MM.1S (cell line): ENCODE results near the gene MARCHF6.

Experiments used
- DNase-seq: peaks from one replicate; pipeline ENCODE4 v3.0.0-alpha.2; 2015
- H2AFZ ChIP-seq: fragments of 300-600 bp; sonication (generic); 2 replicates; pipeline ENCODE4 v1.6.0; 2016; ENCODE audit warnings: antibody characterized with exemption, low read length
- H3F3A ChIP-seq: fragments of 300-600 bp; sonication (generic); 2 replicates; pipeline ENCODE4 v1.6.1; 2016; ENCODE audit warnings: mild to moderate bottlenecking, antibody characterized with exemption, low read length, moderate library complexity, mixed read lengths; ENCODE audit not compliant: insufficient read depth
- H3K27ac ChIP-seq: fragments of 300-600 bp; sonication (generic); 2 replicates; pipeline ENCODE4 v1.5.1; 2016; ENCODE audit warnings: mild to moderate bottlenecking, low read length
- H3K27me3 ChIP-seq: fragments of 300-600 bp; sonication (generic); replicated peaks from 2 replicates; pipeline ENCODE4 v1.6.0; 2016; ENCODE audit warnings: low read length; ENCODE audit not compliant: insufficient read depth
- H3K36me3 ChIP-seq: fragments of 300-600 bp; sonication (generic); replicated peaks from 2 replicates; pipeline ENCODE4 v1.6.1; 2016; ENCODE audit warnings: mild to moderate bottlenecking, low read length, mixed read lengths; ENCODE audit not compliant: insufficient read depth
- H3K4me1 ChIP-seq: fragments of 300-600 bp; sonication (generic); 2 replicates; pipeline ENCODE4 v1.6.1; 2016; ENCODE audit warnings: low read length, mixed read lengths
- H3K4me2 ChIP-seq: fragments of 300-600 bp; sonication (generic); 2 replicates; pipeline ENCODE4 v1.6.0; 2016; ENCODE audit warnings: low read depth, low read length
- H3K4me3 ChIP-seq: fragments of 300-600 bp; sonication (generic); 2 replicates; pipeline ENCODE4 v1.5.1; 2016; ENCODE audit warnings: low read length, mixed read lengths
- H3K79me2 ChIP-seq: fragments of 300-600 bp; sonication (generic); 2 replicates; pipeline ENCODE4 v1.6.1; 2016; ENCODE audit warnings: mixed run types, low read length, mixed read lengths
- H3K9ac ChIP-seq: fragments of 300-600 bp; sonication (generic); 2 replicates; pipeline ENCODE4 v1.6.1; 2016; ENCODE audit warnings: low read length, mixed read lengths
- H3K9me2 ChIP-seq: fragments of 300-600 bp; sonication (generic); replicated peaks from 2 replicates; pipeline ENCODE4 v1.6.1; 2016; ENCODE audit warnings: mild to moderate bottlenecking, low read length, mixed read lengths; ENCODE audit not compliant: insufficient read depth
- H3K9me3 ChIP-seq: fragments of 300-600 bp; sonication (generic); replicated peaks from 2 replicates; pipeline ENCODE4 v1.6.1; 2016; ENCODE audit warnings: mild to moderate bottlenecking, low read length, mixed read lengths; ENCODE audit not compliant: insufficient read depth
- H4K20me1 ChIP-seq: fragments of 300-600 bp; sonication (generic); 2 replicates; pipeline ENCODE4 v1.6.1; 2016; ENCODE audit warnings: mild to moderate bottlenecking, low read length, moderate library complexity, mixed read lengths; ENCODE audit not compliant: insufficient read depth
- EZH2 ChIP-seq: fragments of 300-600 bp; sonication (generic); optimal IDR thresholded peaks from 2 replicates; pipeline ENCODE3; 2017; ENCODE audit warnings: low read depth, mild to moderate bottlenecking, antibody characterized with exemption, low read length, mixed read lengths
- EZH2phosphoT487 ChIP-seq: fragments of 300-600 bp; sonication (generic); IDR thresholded peaks from 2 replicates; pipeline ENCODE4 v1.6.1; 2018; ENCODE audit warnings: antibody characterized with exemption, low read length
- TF ChIP-seq, protein P1 (sequence below): fragments of 300-600 bp; sonication (generic); IDR thresholded peaks from 2 replicates; pipeline ENCODE4 v1.5.1; 2016; ENCODE audit warnings: antibody characterized with exemption, low read length, mixed read lengths

Gene MARCHF6

DNA sequence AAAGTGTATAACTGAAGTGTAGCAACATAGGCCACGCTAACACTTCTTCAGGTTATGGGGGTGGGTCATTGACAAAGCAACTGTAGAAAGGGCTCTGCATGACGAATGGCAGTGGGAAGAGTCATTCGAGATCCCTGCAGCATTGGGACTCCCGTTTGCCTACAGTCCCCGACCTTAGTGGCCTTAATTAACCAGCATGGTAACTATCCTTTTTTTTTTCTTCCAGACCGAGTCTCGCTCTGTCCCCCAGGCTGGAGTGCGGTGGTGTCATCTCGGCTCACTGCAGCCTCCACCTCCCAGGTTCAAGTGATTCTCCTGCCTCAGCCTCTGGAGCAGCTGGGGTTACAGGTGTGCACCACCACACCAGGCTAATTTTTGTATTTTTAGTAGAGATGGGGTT is 31.6 kb upstream of the MARCHF6 start:
- Histone ChIP-seq H3K9me2 (no peaks in the 10 kb centered on the region), H3K9me3 (no peaks in the 10 kb centered on the region), H3K4me3 (no peak overlapping the region), H3K36me3 (no peaks in the 10 kb centered on the region), H3K4me2 (no peak overlapping the region), H3F3A (no peaks in the 10 kb centered on the region), H3K79me2 (no peaks in the 10 kb centered on the region), H3K27me3 (no peaks in the 10 kb centered on the region), H3K4me1 (no peaks in the 10 kb centered on the region), H4K20me1 (no peaks in the 10 kb centered on the region), H2AFZ (no peak overlapping the region), H3K9ac (no peak overlapping the region), H3K27ac (no peak overlapping the region)
- TF ChIP-seq EZH2phosphoT487 (no peak), EZH2 (no peak)
- TF ChIP-seq, protein P1, sequence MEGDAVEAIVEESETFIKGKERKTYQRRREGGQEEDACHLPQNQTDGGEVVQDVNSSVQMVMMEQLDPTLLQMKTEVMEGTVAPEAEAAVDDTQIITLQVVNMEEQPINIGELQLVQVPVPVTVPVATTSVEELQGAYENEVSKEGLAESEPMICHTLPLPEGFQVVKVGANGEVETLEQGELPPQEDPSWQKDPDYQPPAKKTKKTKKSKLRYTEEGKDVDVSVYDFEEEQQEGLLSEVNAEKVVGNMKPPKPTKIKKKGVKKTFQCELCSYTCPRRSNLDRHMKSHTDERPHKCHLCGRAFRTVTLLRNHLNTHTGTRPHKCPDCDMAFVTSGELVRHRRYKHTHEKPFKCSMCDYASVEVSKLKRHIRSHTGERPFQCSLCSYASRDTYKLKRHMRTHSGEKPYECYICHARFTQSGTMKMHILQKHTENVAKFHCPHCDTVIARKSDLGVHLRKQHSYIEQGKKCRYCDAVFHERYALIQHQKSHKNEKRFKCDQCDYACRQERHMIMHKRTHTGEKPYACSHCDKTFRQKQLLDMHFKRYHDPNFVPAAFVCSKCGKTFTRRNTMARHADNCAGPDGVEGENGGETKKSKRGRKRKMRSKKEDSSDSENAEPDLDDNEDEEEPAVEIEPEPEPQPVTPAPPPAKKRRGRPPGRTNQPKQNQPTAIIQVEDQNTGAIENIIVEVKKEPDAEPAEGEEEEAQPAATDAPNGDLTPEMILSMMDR = no peak
- DNase-seq = no peak

DNA sequence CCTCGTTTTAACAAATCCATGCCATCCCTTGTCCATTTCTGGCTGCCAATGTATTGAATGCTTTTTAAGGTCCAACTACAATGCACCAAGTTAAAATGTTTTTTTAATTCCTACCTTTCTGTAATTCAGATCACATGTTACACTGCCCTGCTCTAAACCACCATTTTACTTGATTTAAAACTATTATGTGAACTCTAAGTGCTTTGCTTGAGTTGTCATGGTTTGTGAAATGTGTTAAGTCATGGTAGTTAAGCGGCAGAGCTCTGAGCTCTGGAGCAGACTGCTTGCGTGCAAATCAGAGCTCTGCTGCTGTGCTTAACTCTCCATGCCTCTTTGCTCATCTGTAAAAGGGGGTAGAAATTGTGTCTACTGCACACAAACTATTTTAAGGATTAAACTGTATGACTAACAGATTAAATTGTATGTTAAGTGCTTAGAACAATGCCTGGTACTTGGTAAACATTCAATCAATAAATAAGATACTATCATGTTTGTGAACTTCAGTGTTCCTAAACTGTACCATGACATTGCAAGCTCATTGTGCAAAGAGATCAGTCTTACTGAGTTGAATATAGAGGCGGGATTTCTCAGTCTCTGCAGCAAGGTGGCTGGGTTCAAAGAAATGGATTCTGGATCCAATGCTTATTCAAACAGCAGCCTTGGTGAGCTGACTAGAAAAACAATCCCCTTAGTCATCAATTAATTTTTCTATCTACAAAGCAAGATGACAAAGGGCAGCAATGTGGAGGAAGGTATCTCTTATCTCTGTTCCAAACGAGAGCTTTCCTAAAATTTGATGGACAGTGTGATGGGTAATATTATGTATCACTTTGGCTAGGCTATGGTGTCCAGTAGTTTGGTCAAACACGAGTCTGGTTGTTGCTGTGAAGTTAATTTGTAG is 29.7 kb upstream of the MARCHF6 start:
- H3K9ac ChIP-seq = no peak overlapping the region
- no peak overlapping the region for H3K27ac ChIP-seq
- H3K9me2 ChIP-seq = no peaks in the 10 kb centered on the region
- no peak for DNase-seq
- TF ChIP-seq, protein P1 = no peak
- TF ChIP-seq EZH2 = no peak
- no peak for TF ChIP-seq EZH2phosphoT487
- no peak overlapping the region for H3K4me2 ChIP-seq
- no peak overlapping the region for H3K4me3 ChIP-seq
- H3K9me3 ChIP-seq = no peaks in the 10 kb centered on the region
- H2AFZ ChIP-seq = no peak overlapping the region
- H4K20me1 ChIP-seq = no peaks in the 10 kb centered on the region
- H3F3A ChIP-seq = no peaks in the 10 kb centered on the region
- no peaks in the 10 kb centered on the region for H3K27me3 ChIP-seq
- no peaks in the 10 kb centered on the region for H3K4me1 ChIP-seq
- H3K36me3 ChIP-seq = no peaks in the 10 kb centered on the region
- H3K79me2 ChIP-seq = no peaks in the 10 kb centered on the region

DNA sequence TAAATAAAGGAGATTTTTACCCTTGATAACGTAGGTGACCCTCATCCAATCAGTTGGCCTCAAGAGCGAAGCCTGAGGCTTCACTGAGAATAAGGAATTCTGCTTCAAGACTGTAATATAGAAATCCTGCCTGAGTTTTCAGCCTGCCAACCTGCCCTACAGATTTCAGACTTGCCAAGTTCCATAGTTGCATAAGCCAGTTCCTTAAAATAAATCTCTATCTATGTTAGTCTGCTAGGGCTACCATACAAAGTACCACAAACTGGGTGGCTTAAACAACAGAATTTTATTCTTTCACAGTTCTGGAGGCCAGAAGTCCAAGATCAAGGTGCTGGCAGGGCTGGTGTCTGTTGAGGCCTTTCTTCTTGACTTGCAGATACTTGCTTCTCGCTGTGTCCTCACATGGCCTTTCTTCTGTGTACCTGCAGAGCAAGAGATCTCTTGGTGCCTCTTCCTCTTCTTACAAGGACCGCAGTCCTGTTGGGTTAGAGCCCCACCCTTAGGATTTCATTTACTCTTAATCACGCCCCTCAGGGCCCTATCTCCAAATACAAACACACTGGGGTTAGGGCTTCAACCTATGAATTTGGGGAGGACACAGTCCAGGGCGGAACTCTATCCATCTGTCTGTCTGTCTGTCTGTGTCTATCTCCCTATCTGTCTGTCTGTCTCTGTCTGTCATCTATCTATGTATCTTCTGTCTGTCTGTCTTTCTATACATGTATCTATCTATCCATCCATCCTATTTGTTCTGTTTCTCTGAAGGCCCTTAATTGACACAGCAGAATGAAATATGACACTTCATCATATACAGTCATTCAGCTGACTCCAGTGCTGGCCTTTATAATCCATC is 28.8 kb upstream of the MARCHF6 start:
- TF ChIP-seq, protein P1 = no peak
- TF ChIP-seq EZH2 (no peak), EZH2phosphoT487 (no peak)
- H2AFZ ChIP-seq = no peak overlapping the region
- no peaks in the 10 kb centered on the region for H3K27me3 ChIP-seq
- H3K4me1 ChIP-seq = no peaks in the 10 kb centered on the region
- H3K4me2 ChIP-seq = no peak overlapping the region
- no peak overlapping the region for H3K9ac ChIP-seq
- no peak overlapping the region for H3K4me3 ChIP-seq
- no peak overlapping the region for H3K27ac ChIP-seq
- no peaks in the 10 kb centered on the region for H3K79me2 ChIP-seq
- no peaks in the 10 kb centered on the region for H4K20me1 ChIP-seq
- no peaks in the 10 kb centered on the region for H3F3A ChIP-seq
- H3K9me3 ChIP-seq = no peaks in the 10 kb centered on the region
- no peaks in the 10 kb centered on the region for H3K9me2 ChIP-seq
- H3K36me3 ChIP-seq = no peaks in the 10 kb centered on the region
- no peak for DNase-seq
